ENCODE results near the gene KDM8.

GRCh38 chr16:27259710-27260109, 56.4 kb downstream of the KDM8 start:
- TF ChIP-seq CTCF (IDR thresholded peaks at IDR 0.05; ENCODE audit: insufficient read depth, low read length, poor library complexity, severe bottlenecking) (no peak), EZH2phosphoT487 (conservative IDR thresholded peaks at IDR 0.05; ENCODE audit: low read length) (no peak)
